Prostate gland (tissue), 2 donors: ENCODE results near the gene FBXW8.

Experiments used
- CTCF ChIP-seq, 4 experiments: fragments of 200-600 bp in 2 of 4; fragments of 450-650 bp in 2 of 4; sonication (generic) in 2 of 4; IDR thresholded peaks; 1 replicate in 3 of 4; 2 replicates in 1 of 4; pipeline ENCODE4 v1.5.1; 2016 to 2019; ENCODE audit warnings: antibody characterized with exemption in 4 of 4, mild to moderate bottlenecking in 2 of 4, moderate library complexity in 2 of 4
- POLR2AphosphoS5 ChIP-seq: sonication (generic); formaldehyde crosslinking; IDR thresholded peaks from one replicate; pipeline ENCODE4 v1.6.1; 2017; ENCODE audit warnings: antibody characterized with exemption

- TF ChIP-seq CTCF (IDR thresholded peaks at IDR 0.05) (no peak), POLR2AphosphoS5 (no peak)
Measured at GRCh38 chr12:116901612-116902011, 9.1 kb upstream of the FBXW8 start.
